Mesothelial cell of epicardium (in vitro differentiated cells): Measurements from ENCODE around the gene EVA1A. TPM values are rescaled to one million over a fixed set of nuclear protein-coding genes. Genes with fewer than 3 reads are reported as not detected.

Experiments
- DNase-seq, 2 experiments: peaks; one replicate each; pipeline ENCODE4 v3.0.0; 2021; ENCODE audit warnings: low spot score in 2 of 2; ENCODE audit not compliant: unreplicated experiment in 2 of 2
- H3K27ac Mint-ChIP-seq: 2 replicates; pipeline ENCODE4 v1.8.0; 2021; ENCODE audit warnings: mixed read lengths
- H3K27me3 Mint-ChIP-seq: 2 replicates; pipeline ENCODE4 v1.8.0; 2021; ENCODE audit warnings: low read depth, mixed read lengths
- H3K36me3 Mint-ChIP-seq: 2 replicates; pipeline ENCODE4 v1.8.0; 2021; ENCODE audit warnings: mixed read lengths
- H3K4me1 Mint-ChIP-seq: 2 replicates; pipeline ENCODE4 v1.8.0; 2021; ENCODE audit warnings: mixed read lengths
- H3K4me3 Mint-ChIP-seq: 2 replicates; pipeline ENCODE4 v1.8.0; 2021; ENCODE audit warnings: mild to moderate bottlenecking, moderate library complexity, mixed read lengths
- H3K9me3 Mint-ChIP-seq: 2 replicates; pipeline ENCODE4 v1.8.0; 2021; ENCODE audit warnings: mixed read lengths
- CTCF ChIP-seq: fragments of 200-600 bp; sonication (generic); IDR thresholded peaks from one replicate; pipeline ENCODE4 v1.5.0; 2021; ENCODE audit warnings: antibody characterized with exemption; ENCODE audit not compliant: unreplicated experiment
- total RNA-seq: library from RNA; stranded (reverse); gene quantifications from 3 replicates; pipeline ENCODE4 v1.2.1, GENCODE V29; 2021

EVA1A gene
- total RNA-seq, 1 donor from 2014 or later, result 11.5 TPM

GRCh38 chr2:75513616-75514170 is 47.0 kb downstream of the EVA1A start:
- H3K27me3 Mint-ChIP-seq, result peaks cover 2% of the 10 kb centered on the region
- no peak for TF ChIP-seq CTCF
- H3K27ac Mint-ChIP-seq, result no peak overlapping the region
- H3K36me3 Mint-ChIP-seq, result peaks cover 60% of the 10 kb centered on the region
- peaks cover 20% of the 10 kb centered on the region for H3K4me1 Mint-ChIP-seq
- H3K9me3 Mint-ChIP-seq, result peaks cover 50% of the 10 kb centered on the region
- no peak for DNase-seq
- H3K4me3 Mint-ChIP-seq, result no peak overlapping the region

GRCh38 chr2:75512455-75513212 is 48.1 kb downstream of the EVA1A start:
- DNase-seq, result no peak
- TF ChIP-seq CTCF, result no peak
- Mint-ChIP-seq H3K9me3 (peaks cover 57% of the 10 kb centered on the region), H3K4me1 (peaks cover 15% of the 10 kb centered on the region), H3K4me3 (no peak overlapping the region), H3K36me3 (peaks cover 62% of the 10 kb centered on the region), H3K27me3 (no peaks in the 10 kb centered on the region), H3K27ac (no peak overlapping the region)

GRCh38 chr2:75506101-75506697 is 54.5 kb downstream of the EVA1A start:
- H3K9me3 Mint-ChIP-seq, result peaks cover 21% of the 10 kb centered on the region
- H3K27me3 Mint-ChIP-seq, result no peaks in the 10 kb centered on the region
- H3K27ac Mint-ChIP-seq, result no peak overlapping the region
- H3K36me3 Mint-ChIP-seq, result peaks cover 29% of the 10 kb centered on the region
- H3K4me3 Mint-ChIP-seq, result no peak overlapping the region
- TF ChIP-seq CTCF, result no peak
- peaks cover 4% of the 10 kb centered on the region for H3K4me1 Mint-ChIP-seq
- no peak for DNase-seq

- Mint-ChIP-seq H3K36me3 (peaks cover 28% of the 10 kb centered on the region), H3K9me3 (peaks cover 20% of the 10 kb centered on the region), H3K4me1 (peaks cover 13% of the 10 kb centered on the region), H3K4me3 (no peak overlapping the region), H3K27ac (no peak overlapping the region), H3K27me3 (no peaks in the 10 kb centered on the region)
- TF ChIP-seq CTCF, result no peak
- no peak for DNase-seq
Observed at GRCh38 chr2:75505012-75505411, 55.7 kb downstream of the EVA1A start.

GRCh38 chr2:75503048-75503607 is 57.6 kb downstream of the EVA1A start:
- H3K4me3 Mint-ChIP-seq, result no peak overlapping the region
- H3K27ac Mint-ChIP-seq, result no peak overlapping the region
- H3K27me3 Mint-ChIP-seq, result no peaks in the 10 kb centered on the region
- peaks cover 17% of the 10 kb centered on the region for H3K4me1 Mint-ChIP-seq
- peaks cover 16% of the 10 kb centered on the region for H3K36me3 Mint-ChIP-seq
- peaks cover 6% of the 10 kb centered on the region for H3K9me3 Mint-ChIP-seq
- no peak for DNase-seq
- no peak for TF ChIP-seq CTCF
